22Rv1 (cell line): ENCODE data around the gene ADGRL3.

ENCODE experiments used
- ZFX ChIP-seq: fragments of 450-650 bp; IDR thresholded peaks from 2 replicates; pipeline ENCODE4 v1.6.1; 2017; ENCODE audit warnings: antibody characterized with exemption, borderline replicate concordance
- TF ChIP-seq, protein P1 (sequence below): fragments of 450-650 bp; IDR thresholded peaks from 2 replicates; pipeline ENCODE4 v1.5.1; 2017; ENCODE audit warnings: mild to moderate bottlenecking

DNA sequence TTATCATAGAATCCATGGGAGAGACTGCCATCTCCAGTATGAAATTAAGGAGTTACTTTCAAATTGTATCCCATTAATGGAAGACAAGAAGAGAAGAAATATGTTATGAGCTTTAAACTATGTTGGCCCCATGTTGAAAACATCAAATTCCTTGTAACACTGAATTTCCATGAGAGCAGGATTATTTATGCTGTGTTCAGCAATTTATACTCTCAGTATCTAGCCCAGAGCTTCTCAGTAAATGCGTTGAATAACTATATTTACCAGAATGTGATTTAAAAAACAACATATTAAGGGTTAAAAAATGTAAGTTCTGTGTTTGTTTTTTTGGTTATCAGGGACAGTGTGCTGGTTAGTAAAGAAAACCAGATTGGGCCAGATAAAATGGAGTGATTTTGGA lies 74.2 kb downstream of the ADGRL3 start:
- TF ChIP-seq, protein P1, sequence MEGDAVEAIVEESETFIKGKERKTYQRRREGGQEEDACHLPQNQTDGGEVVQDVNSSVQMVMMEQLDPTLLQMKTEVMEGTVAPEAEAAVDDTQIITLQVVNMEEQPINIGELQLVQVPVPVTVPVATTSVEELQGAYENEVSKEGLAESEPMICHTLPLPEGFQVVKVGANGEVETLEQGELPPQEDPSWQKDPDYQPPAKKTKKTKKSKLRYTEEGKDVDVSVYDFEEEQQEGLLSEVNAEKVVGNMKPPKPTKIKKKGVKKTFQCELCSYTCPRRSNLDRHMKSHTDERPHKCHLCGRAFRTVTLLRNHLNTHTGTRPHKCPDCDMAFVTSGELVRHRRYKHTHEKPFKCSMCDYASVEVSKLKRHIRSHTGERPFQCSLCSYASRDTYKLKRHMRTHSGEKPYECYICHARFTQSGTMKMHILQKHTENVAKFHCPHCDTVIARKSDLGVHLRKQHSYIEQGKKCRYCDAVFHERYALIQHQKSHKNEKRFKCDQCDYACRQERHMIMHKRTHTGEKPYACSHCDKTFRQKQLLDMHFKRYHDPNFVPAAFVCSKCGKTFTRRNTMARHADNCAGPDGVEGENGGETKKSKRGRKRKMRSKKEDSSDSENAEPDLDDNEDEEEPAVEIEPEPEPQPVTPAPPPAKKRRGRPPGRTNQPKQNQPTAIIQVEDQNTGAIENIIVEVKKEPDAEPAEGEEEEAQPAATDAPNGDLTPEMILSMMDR = no peak
- no peak for TF ChIP-seq ZFX
